Measurements from ENCODE around the gene SPEN. TPM values are rescaled to one million over a fixed set of nuclear protein-coding genes. Genes with fewer than 3 reads are reported as not detected.

SPEN gene
- total RNA-seq, 2 experiments from 2014 or later: 73.5 to 76.7 TPM

DNA sequence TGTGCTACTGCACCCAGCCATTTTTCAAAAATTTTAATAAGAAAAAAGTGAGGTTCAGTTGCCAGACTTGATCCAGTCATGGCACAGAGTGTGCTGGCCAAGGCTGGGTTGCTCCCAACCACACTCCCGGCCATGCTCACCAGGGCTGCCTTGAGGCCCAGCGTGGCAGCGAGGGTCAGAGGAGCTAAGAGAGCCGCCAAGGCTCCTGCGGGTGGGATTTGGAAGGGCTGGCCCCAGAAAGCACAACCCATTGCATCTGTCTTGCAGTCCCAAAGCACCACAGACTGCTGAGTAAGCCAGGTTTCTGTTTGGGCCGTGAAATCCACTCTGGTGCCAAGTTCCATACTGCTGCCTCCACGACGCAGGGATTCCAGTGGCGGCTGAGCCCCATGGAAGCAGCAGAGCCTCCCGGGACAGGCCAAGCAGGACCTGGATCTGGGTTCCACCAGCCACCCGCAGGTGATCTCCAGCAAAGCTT is 105.8 kb downstream of the SPEN start:
- CTCF ChIA-PET: no interaction called here
- no peak for DNase-seq
- POLR2A ChIA-PET: no interaction called here
- H3K27ac Mint-ChIP-seq: peak overlapping the region; percentile 71
- H3K27ac ChIP-seq (ENCODE audit: low read depth in 1 of 2, low read length in 2 of 2): no peak overlapping the region
- ATAC-seq (ENCODE audit: poor library complexity): no peak
- H3K36me3 Mint-ChIP-seq (ENCODE audit: low read depth): peaks cover 33% of the 10 kb centered on the region
- no peaks in the 10 kb centered on the region for H3K27me3 Mint-ChIP-seq
- TF ChIP-seq, protein P1, sequence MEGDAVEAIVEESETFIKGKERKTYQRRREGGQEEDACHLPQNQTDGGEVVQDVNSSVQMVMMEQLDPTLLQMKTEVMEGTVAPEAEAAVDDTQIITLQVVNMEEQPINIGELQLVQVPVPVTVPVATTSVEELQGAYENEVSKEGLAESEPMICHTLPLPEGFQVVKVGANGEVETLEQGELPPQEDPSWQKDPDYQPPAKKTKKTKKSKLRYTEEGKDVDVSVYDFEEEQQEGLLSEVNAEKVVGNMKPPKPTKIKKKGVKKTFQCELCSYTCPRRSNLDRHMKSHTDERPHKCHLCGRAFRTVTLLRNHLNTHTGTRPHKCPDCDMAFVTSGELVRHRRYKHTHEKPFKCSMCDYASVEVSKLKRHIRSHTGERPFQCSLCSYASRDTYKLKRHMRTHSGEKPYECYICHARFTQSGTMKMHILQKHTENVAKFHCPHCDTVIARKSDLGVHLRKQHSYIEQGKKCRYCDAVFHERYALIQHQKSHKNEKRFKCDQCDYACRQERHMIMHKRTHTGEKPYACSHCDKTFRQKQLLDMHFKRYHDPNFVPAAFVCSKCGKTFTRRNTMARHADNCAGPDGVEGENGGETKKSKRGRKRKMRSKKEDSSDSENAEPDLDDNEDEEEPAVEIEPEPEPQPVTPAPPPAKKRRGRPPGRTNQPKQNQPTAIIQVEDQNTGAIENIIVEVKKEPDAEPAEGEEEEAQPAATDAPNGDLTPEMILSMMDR (IDR thresholded peaks at IDR 0.05): no peak
- no peaks in the 10 kb centered on the region for H3K9me3 Mint-ChIP-seq
- H3K27me3 ChIP-seq (ENCODE audit: control insufficient read depth in 1 of 2, insufficient read depth in 2 of 2, low read length in 2 of 2): no peaks in the 10 kb centered on the region
- intact Hi-C loops (cut with DNase I, micrococcal nuclease): loop anchor here in 1 of 2 experiments (2.0 kb wide), 1 partner anchor 21 kb away; no protein-coding TSS in a partner anchor
- H3K36me3 ChIP-seq (ENCODE audit: insufficient read depth, low read length): peaks cover 20% of the 10 kb centered on the region
- H3K4me1 ChIP-seq (ENCODE audit: insufficient read depth, low read length): peaks cover 77% of the 10 kb centered on the region
- no peak overlapping the region for H3K4me3 Mint-ChIP-seq
- H3K4me3 ChIP-seq (ENCODE audit: low read length): no peak overlapping the region
- no peaks in the 10 kb centered on the region for H3K9me3 ChIP-seq (ENCODE audit: control insufficient read depth in 1 of 2, insufficient read depth in 1 of 2, low read length in 2 of 2)
- H3K4me1 Mint-ChIP-seq (ENCODE audit: low read depth): peaks cover 90% of the 10 kb centered on the region

DNA sequence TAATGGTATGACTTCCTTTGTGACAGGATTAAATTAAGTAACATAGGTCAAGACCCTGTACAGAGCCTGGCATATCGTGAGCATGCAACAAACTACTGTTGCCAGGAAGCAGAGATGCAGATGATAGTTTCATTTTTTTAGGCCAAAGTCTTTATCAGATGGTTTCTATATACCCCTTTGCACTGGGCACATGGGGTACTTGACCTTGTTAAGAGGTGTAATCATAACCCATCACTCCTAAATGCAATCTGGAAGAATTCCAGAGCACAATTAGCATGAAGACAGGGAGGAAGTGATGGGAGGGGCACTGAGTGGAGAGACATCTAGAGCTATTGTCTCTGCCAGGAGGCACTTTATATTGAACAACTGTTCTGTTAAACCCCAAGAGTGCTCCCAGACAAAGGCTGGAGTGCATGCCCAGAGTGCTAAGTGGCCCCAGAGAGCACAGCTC is 106.3 kb downstream of the SPEN start:
- peak overlapping the region; percentile 71 for H3K27ac Mint-ChIP-seq
- Histone ChIP-seq H3K4me1 (ENCODE audit: insufficient read depth, low read length) (peaks cover 76% of the 10 kb centered on the region), H3K9me3 (ENCODE audit: control insufficient read depth in 1 of 2, insufficient read depth in 1 of 2, low read length in 2 of 2) (no peaks in the 10 kb centered on the region), H3K36me3 (ENCODE audit: insufficient read depth, low read length) (peaks cover 22% of the 10 kb centered on the region), H3K27me3 (ENCODE audit: control insufficient read depth in 1 of 2, insufficient read depth in 2 of 2, low read length in 2 of 2) (no peaks in the 10 kb centered on the region), H3K27ac (ENCODE audit: low read depth in 1 of 2, low read length in 2 of 2) (no peak overlapping the region), H3K4me3 (ENCODE audit: low read length) (no peak overlapping the region)
- ATAC-seq (ENCODE audit: poor library complexity): no peak
- ChIA-PET POLR2A (no interaction called here), CTCF (no interaction called here)
- TF ChIP-seq, protein P1 (IDR thresholded peaks at IDR 0.05): no peak
- no peak for DNase-seq
- H3K4me3 Mint-ChIP-seq: no peak overlapping the region
- H3K36me3 Mint-ChIP-seq (ENCODE audit: low read depth): peaks cover 33% of the 10 kb centered on the region
- peaks cover 90% of the 10 kb centered on the region for H3K4me1 Mint-ChIP-seq (ENCODE audit: low read depth)
- H3K27me3 Mint-ChIP-seq: no peaks in the 10 kb centered on the region
- intact Hi-C loops (cut with DNase I, micrococcal nuclease): loop anchor here in 1 of 2 experiments (2.0 kb wide), 1 partner anchor 21 kb away; no protein-coding TSS in a partner anchor
- no peaks in the 10 kb centered on the region for H3K9me3 Mint-ChIP-seq

DNA sequence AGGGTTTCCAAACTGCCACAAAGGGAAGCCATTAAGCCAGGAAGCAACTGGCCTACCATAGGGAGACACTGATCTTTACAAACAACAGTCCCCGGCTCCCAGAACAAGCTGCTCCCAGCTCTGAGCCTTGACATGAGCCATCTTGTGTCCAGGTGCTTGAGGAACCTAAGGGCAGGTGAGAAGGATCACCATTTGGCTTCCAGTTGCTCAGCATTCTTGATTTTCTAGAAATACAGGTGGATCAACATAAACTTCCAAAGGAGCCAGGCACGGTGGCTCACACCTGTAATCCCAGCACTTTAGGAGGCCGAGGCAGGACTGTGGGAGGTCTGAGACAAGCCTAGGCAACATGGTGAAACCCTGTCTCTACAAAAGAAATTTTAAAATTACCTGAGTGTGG is 106.8 kb downstream of the SPEN start:
- Histone ChIP-seq H3K27me3 (ENCODE audit: control insufficient read depth in 1 of 2, insufficient read depth in 2 of 2, low read length in 2 of 2) (no peaks in the 10 kb centered on the region), H3K27ac (ENCODE audit: low read depth in 1 of 2, low read length in 2 of 2) (peak overlapping the region in 1 of 2 donors; percentile 17), H3K36me3 (ENCODE audit: insufficient read depth, low read length) (peaks cover 24% of the 10 kb centered on the region), H3K4me3 (ENCODE audit: low read length) (no peak overlapping the region), H3K9me3 (ENCODE audit: control insufficient read depth in 1 of 2, insufficient read depth in 1 of 2, low read length in 2 of 2) (no peaks in the 10 kb centered on the region), H3K4me1 (ENCODE audit: insufficient read depth, low read length) (peaks cover 72% of the 10 kb centered on the region)
- intact Hi-C loops (cut with DNase I, micrococcal nuclease): no loop called here
- ChIA-PET POLR2A (no interaction called here), CTCF (no interaction called here)
- Mint-ChIP-seq H3K36me3 (ENCODE audit: low read depth) (peaks cover 28% of the 10 kb centered on the region), H3K4me3 (no peak overlapping the region), H3K9me3 (no peaks in the 10 kb centered on the region), H3K4me1 (ENCODE audit: low read depth) (peaks cover 90% of the 10 kb centered on the region), H3K27me3 (no peaks in the 10 kb centered on the region), H3K27ac (peak overlapping the region; percentile 71)
- no peak for DNase-seq
- ATAC-seq (ENCODE audit: poor library complexity): no peak
- TF ChIP-seq, protein P1 (IDR thresholded peaks at IDR 0.05): no peak
